Liver (tissue), 9 donors: ENCODE results near the gene PEX19. TPM values are rescaled to one million over a fixed set of nuclear protein-coding genes. Genes with fewer than 3 reads are reported as not detected.

Experiments used
- DNase-seq: peaks from one replicate; pipeline ENCODE4 v3.0.0-alpha.2; 2017; ENCODE audit warnings: low spot score
- H3K27ac ChIP-seq, 2 donors: one replicate each; pipeline ENCODE4 v1.7.0; 2013; ENCODE audit warnings: inconsistent platforms in 2 of 2, low read length in 2 of 2, control low read depth in 1 of 2, low read depth in 1 of 2, mild to moderate bottlenecking in 1 of 2
- H3K27me3 ChIP-seq, 4 donors: one replicate each; pipeline versions ENCODE4 v1.6.1 to v1.7.0; 2013; ENCODE audit warnings: low read length in 3 of 4, inconsistent platforms in 1 of 4, mild to moderate bottlenecking in 1 of 4, moderate library complexity in 1 of 4; ENCODE audit not compliant: control insufficient read depth in 4 of 4, insufficient read depth in 4 of 4
- H3K36me3 ChIP-seq, 4 donors: one replicate each; pipeline versions ENCODE4 v1.6.1 to v1.7.0; 2013; ENCODE audit warnings: low read length in 3 of 4, mild to moderate bottlenecking in 3 of 4, low read depth in 1 of 4, moderate library complexity in 1 of 4; ENCODE audit not compliant: control insufficient read depth in 4 of 4, insufficient read depth in 3 of 4
- H3K4me1 ChIP-seq, 4 donors: one replicate each; pipeline versions ENCODE4 v1.6.1 to v1.7.0; 2013; ENCODE audit warnings: low read length in 3 of 4, mild to moderate bottlenecking in 3 of 4, moderate library complexity in 1 of 4; ENCODE audit not compliant: control insufficient read depth in 4 of 4, insufficient read depth in 4 of 4
- H3K4me3 ChIP-seq, 3 donors: one replicate each; pipeline versions ENCODE4 v1.6.1 to v1.7.0; 2013; ENCODE audit warnings: low read length in 3 of 3, control low read depth in 1 of 3, low read depth in 1 of 3, mild to moderate bottlenecking in 1 of 3
- H3K9ac ChIP-seq, 2 donors: one replicate each; pipeline ENCODE4 v1.7.0; 2013; ENCODE audit warnings: low read length in 2 of 2, mild to moderate bottlenecking in 2 of 2, moderate library complexity in 2 of 2, control low read depth in 1 of 2, low read depth in 1 of 2
- H3K9me3 ChIP-seq, 4 donors: one replicate each; pipeline versions ENCODE4 v1.6.1 to v1.7.0; 2013; ENCODE audit warnings: low read length in 3 of 4; ENCODE audit not compliant: control insufficient read depth in 4 of 4
- EGR1 ChIP-seq, 2 donors: IDR thresholded peaks; 2 replicates each; pipeline ENCODE4 v1.6.1; 2016 to 2018; ENCODE audit warnings: antibody characterized with exemption in 2 of 2, low read depth in 2 of 2
- FOXA1 ChIP-seq: IDR thresholded peaks from 2 replicates; pipeline ENCODE4 v1.6.1; 2016; ENCODE audit warnings: antibody characterized with exemption
- FOXA2 ChIP-seq: IDR thresholded peaks from 2 replicates; pipeline ENCODE4 v1.6.1; 2016; ENCODE audit warnings: antibody characterized with exemption
- GABPA ChIP-seq, 2 donors: IDR thresholded peaks in 1 of 2; conservative IDR thresholded peaks in 1 of 2; 2 replicates each; pipeline ENCODE4 v1.6.1; 2016; ENCODE audit warnings: antibody characterized with exemption in 2 of 2, mild to moderate bottlenecking in 1 of 2, moderate library complexity in 1 of 2
- HNF4A ChIP-seq, 2 donors: conservative IDR thresholded peaks; 2 replicates each; pipeline ENCODE4 v1.6.1; 2016; ENCODE audit warnings: antibody characterized with exemption in 2 of 2, mild to moderate bottlenecking in 2 of 2
- HNF4G ChIP-seq: IDR thresholded peaks from 2 replicates; pipeline ENCODE4 v1.6.1; 2016; ENCODE audit warnings: antibody characterized with exemption
- JUND ChIP-seq, 2 donors: IDR thresholded peaks; 2 replicates each; pipeline ENCODE4 v1.6.1; 2016; ENCODE audit warnings: antibody characterized with exemption in 2 of 2
- NR2F2 ChIP-seq: IDR thresholded peaks from 2 replicates; pipeline ENCODE4 v1.6.1; 2016; ENCODE audit warnings: antibody characterized with exemption
- RAD21 ChIP-seq, 2 donors: IDR thresholded peaks; 2 replicates each; pipeline ENCODE4 v1.6.1; 2016; ENCODE audit warnings: antibody characterized with exemption in 2 of 2, mild to moderate bottlenecking in 2 of 2
- RXRA ChIP-seq, 2 donors: IDR thresholded peaks; 2 replicates each; pipeline ENCODE4 v1.6.1; 2017 to 2018; ENCODE audit warnings: antibody characterized with exemption in 2 of 2, mild to moderate bottlenecking in 1 of 2
- SP1 ChIP-seq: IDR thresholded peaks from 2 replicates; pipeline ENCODE4 v1.6.1; 2018; ENCODE audit warnings: antibody characterized with exemption, mild to moderate bottlenecking
- TAF1 ChIP-seq: conservative IDR thresholded peaks from 2 replicates; pipeline ENCODE4 v1.6.1; 2016; ENCODE audit warnings: antibody characterized with exemption, mild to moderate bottlenecking
- YY1 ChIP-seq: IDR thresholded peaks from 2 replicates; pipeline ENCODE4 v1.6.1; 2016; ENCODE audit warnings: antibody characterized with exemption, mild to moderate bottlenecking
- WGBS: extraction: QIAGEN DNeasy Blood & Tissue Kit; methylation state at CpG from one replicate; pipeline ENCODE4 v1.1.7; 2013; 5-methylcytosine and 5-hydroxymethylcytosine counted together
- polyA plus RNA-seq, 2 donors: library from polyadenylated mRNA; stranded (reverse) in 1 of 2; unstranded in 1 of 2; fragments of 200-250 nt in 1 of 2; fragments of >200 nt in 1 of 2; fragmentation: Nextera tagmentation in 1 of 2; extraction: Ambion mirVana in 1 of 2; gene quantifications; one replicate each; pipeline versions ENCODE4 v1.2.1 to v1.2.3, GENCODE V29; 2013 to 2015
- total RNA-seq, 2 donors: library from RNA; depleted of rRNA; stranded (reverse); fragments of >200 nt; gene quantifications; one replicate each; pipeline ENCODE4 v1.2.3, GENCODE V29; 2014
- TF ChIP-seq, protein P1 (sequence below): IDR thresholded peaks from 2 replicates; pipeline ENCODE4 v1.6.1; 2016; ENCODE audit warnings: antibody characterized with exemption
- TF ChIP-seq, protein P2 (sequence below): IDR thresholded peaks from 2 replicates; pipeline ENCODE4 v1.6.1; 2016; ENCODE audit warnings: antibody characterized with exemption
- TF ChIP-seq, protein P3 (sequence below): IDR thresholded peaks from 2 replicates; pipeline ENCODE4 v1.6.1; 2016; ENCODE audit warnings: antibody characterized with exemption, mild to moderate bottlenecking
- TF ChIP-seq, protein P4 (sequence below): IDR thresholded peaks from 2 replicates; pipeline ENCODE4 v1.6.1; 2016; ENCODE audit warnings: antibody characterized with exemption
- TF ChIP-seq, protein P5 (sequence below): fragments of 150-350 bp; IDR thresholded peaks from 2 replicates; pipeline ENCODE4 v1.5.1; 2017; ENCODE audit warnings: improper control_type of control experiment, low read depth, low read length; ENCODE audit not compliant: missing input control
- donor health status: healthy.
- donor health status: healthy.
- donor health status: healthy.
- donor health status: healthy.
- donor health status: healthy.

PEX19 gene
- total and polyA plus RNA-seq, 4 donors: 24.8 to 73.9 (median 43.7) TPM

DNA sequence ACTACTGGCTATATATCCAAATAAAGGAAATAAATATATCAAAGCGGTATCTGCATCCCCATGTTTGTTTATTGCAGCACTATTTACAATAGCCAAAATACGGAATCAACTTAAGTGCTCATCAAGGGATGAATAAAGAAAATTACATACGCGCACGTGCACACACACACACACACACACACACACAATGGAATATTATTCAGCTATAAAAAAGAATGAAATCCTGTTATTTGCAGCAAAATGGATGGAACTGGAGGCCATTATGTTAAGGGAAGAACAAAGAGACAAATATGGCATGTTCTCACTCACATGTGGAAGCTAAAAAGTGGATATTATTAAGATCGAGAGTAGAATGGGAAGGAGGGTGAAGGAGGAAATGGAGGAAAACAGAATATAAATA, 37.9 kb upstream of the PEX19 start:
- no peaks in the 10 kb centered on the region for H3K4me1 ChIP-seq
- no peak overlapping the region for H3K4me3 ChIP-seq
- no peak for DNase-seq
- H3K27ac ChIP-seq: no peak overlapping the region
- no peak overlapping the region for H3K9ac ChIP-seq
- peaks cover 18 to 61% (median 51%) of the 10 kb centered on the region in 4 donors for H3K36me3 ChIP-seq
- no peaks in the 10 kb centered on the region for H3K27me3 ChIP-seq
- 95% methylated on average over 6 of the region's 6 CpGs for WGBS
- no peaks in the 10 kb centered on the region for H3K9me3 ChIP-seq
- TF ChIP-seq GABPA (IDR thresholded peaks at IDR 0.05 in 1 of 2, conservative IDR thresholded peaks at IDR 0.05 in 1 of 2): no peak
- TF ChIP-seq, protein P1, sequence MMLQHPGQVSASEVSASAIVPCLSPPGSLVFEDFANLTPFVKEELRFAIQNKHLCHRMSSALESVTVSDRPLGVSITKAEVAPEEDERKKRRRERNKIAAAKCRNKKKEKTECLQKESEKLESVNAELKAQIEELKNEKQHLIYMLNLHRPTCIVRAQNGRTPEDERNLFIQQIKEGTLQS: no peak
- TF ChIP-seq HNF4G: no peak
- TF ChIP-seq, protein P2, sequence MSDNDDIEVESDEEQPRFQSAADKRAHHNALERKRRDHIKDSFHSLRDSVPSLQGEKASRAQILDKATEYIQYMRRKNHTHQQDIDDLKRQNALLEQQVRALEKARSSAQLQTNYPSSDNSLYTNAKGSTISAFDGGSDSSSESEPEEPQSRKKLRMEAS: no peak
- TF ChIP-seq, protein P3, sequence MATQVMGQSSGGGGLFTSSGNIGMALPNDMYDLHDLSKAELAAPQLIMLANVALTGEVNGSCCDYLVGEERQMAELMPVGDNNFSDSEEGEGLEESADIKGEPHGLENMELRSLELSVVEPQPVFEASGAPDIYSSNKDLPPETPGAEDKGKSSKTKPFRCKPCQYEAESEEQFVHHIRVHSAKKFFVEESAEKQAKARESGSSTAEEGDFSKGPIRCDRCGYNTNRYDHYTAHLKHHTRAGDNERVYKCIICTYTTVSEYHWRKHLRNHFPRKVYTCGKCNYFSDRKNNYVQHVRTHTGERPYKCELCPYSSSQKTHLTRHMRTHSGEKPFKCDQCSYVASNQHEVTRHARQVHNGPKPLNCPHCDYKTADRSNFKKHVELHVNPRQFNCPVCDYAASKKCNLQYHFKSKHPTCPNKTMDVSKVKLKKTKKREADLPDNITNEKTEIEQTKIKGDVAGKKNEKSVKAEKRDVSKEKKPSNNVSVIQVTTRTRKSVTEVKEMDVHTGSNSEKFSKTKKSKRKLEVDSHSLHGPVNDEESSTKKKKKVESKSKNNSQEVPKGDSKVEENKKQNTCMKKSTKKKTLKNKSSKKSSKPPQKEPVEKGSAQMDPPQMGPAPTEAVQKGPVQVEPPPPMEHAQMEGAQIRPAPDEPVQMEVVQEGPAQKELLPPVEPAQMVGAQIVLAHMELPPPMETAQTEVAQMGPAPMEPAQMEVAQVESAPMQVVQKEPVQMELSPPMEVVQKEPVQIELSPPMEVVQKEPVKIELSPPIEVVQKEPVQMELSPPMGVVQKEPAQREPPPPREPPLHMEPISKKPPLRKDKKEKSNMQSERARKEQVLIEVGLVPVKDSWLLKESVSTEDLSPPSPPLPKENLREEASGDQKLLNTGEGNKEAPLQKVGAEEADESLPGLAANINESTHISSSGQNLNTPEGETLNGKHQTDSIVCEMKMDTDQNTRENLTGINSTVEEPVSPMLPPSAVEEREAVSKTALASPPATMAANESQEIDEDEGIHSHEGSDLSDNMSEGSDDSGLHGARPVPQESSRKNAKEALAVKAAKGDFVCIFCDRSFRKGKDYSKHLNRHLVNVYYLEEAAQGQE: no peak
- no peak for TF ChIP-seq YY1
- TF ChIP-seq HNF4A (conservative IDR thresholded peaks at IDR 0.05): no peak
- TF ChIP-seq RXRA (IDR thresholded peaks at IDR 0.05): no peak
- TF ChIP-seq, protein P4, sequence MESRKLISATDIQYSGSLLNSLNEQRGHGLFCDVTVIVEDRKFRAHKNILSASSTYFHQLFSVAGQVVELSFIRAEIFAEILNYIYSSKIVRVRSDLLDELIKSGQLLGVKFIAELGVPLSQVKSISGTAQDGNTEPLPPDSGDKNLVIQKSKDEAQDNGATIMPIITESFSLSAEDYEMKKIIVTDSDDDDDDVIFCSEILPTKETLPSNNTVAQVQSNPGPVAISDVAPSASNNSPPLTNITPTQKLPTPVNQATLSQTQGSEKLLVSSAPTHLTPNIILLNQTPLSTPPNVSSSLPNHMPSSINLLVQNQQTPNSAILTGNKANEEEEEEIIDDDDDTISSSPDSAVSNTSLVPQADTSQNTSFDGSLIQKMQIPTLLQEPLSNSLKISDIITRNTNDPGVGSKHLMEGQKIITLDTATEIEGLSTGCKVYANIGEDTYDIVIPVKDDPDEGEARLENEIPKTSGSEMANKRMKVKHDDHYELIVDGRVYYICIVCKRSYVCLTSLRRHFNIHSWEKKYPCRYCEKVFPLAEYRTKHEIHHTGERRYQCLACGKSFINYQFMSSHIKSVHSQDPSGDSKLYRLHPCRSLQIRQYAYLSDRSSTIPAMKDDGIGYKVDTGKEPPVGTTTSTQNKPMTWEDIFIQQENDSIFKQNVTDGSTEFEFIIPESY: no peak
- no peak for TF ChIP-seq FOXA2
- no peak for TF ChIP-seq JUND (IDR thresholded peaks at IDR 0.05)
- TF ChIP-seq EGR1 (IDR thresholded peaks at IDR 0.05; ENCODE audit: low read depth in 2 of 2): no peak
- no peak for TF ChIP-seq NR2F2
- no peak for TF ChIP-seq SP1
- TF ChIP-seq TAF1: no peak
- no peak for TF ChIP-seq RAD21 (IDR thresholded peaks at IDR 0.05)
- TF ChIP-seq, protein P5, sequence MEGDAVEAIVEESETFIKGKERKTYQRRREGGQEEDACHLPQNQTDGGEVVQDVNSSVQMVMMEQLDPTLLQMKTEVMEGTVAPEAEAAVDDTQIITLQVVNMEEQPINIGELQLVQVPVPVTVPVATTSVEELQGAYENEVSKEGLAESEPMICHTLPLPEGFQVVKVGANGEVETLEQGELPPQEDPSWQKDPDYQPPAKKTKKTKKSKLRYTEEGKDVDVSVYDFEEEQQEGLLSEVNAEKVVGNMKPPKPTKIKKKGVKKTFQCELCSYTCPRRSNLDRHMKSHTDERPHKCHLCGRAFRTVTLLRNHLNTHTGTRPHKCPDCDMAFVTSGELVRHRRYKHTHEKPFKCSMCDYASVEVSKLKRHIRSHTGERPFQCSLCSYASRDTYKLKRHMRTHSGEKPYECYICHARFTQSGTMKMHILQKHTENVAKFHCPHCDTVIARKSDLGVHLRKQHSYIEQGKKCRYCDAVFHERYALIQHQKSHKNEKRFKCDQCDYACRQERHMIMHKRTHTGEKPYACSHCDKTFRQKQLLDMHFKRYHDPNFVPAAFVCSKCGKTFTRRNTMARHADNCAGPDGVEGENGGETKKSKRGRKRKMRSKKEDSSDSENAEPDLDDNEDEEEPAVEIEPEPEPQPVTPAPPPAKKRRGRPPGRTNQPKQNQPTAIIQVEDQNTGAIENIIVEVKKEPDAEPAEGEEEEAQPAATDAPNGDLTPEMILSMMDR: no peak
- TF ChIP-seq FOXA1: no peak
